HepG2 (cell line): ENCODE measurements around the gene MGST1. TPM values are rescaled to one million over a fixed set of nuclear protein-coding genes. Genes with fewer than 3 reads are reported as not detected.

Experiments used
- ATAC-seq: fragments of 200-7000 bp; cut with Tn5 transposase; 3 replicates; pipeline ENCODE4 v1.9.1; 2020; ENCODE audit warnings: mild to moderate bottlenecking, moderate library complexity
- BruUV-seq: library from RNA; stranded (reverse); fragments of 400-500 nt; replicated peaks from 2 replicates; lab custom pipeline; 2021; lab: Mats Ljungman, UMichigan
- CTCF ChIA-PET: fragments of 300-600 bp; formaldehyde crosslinking; extraction: SDS; loops from one replicate; lab custom pipeline; 2021; ENCODE audit warnings: low total read pairs, inconsistent platforms, low intra/inter-chr PET ratio; lab: Yijun Ruan, JAX
- POLR2A ChIA-PET: fragments of 350-600 bp; sonication (Branson Sonifier 250); formaldehyde crosslinking; loops from one replicate; lab custom pipeline; 2020; ENCODE audit warnings: antibody characterized with exemption, inconsistent platforms; lab: Yijun Ruan, JAX
- DNase-seq: peaks from one replicate; pipeline ENCODE4 v3.0.0-alpha.2; 2015; ENCODE audit warnings: low spot score
- FAIRE-seq: peaks from 3 replicates; lab custom pipeline; 2011; peaks lifted over from hg19 to GRCh38; lab: Jason Lieb, UNC
- H2AFZ ChIP-seq: one replicate; pipeline ENCODE4 v1.6.1; 2011; ENCODE audit warnings: low read length, inconsistent platforms
- H3K27ac ChIP-seq: fragments of 300-600 bp; 3 replicates; pipeline ENCODE4 v1.8.0; 2011; ENCODE audit warnings: mixed run types, mild to moderate bottlenecking, mixed read lengths, low read length, inconsistent platforms; ENCODE audit not compliant: insufficient read depth; ENCODE audit errors: extremely low read length
- H3K27me3 ChIP-seq, 2 experiments: fragments of 200-600 bp in 1 of 2; 2 replicates in 1 of 2; 3 replicates in 1 of 2; pipeline versions ENCODE4 v1.6.0 to v1.8.0; 2011; ENCODE audit warnings: low read length in 2 of 2, mild to moderate bottlenecking in 2 of 2, moderate library complexity in 2 of 2, inconsistent platforms in 1 of 2; ENCODE audit not compliant: insufficient read depth in 2 of 2, control insufficient read depth in 1 of 2
- H3K36me3 ChIP-seq, 2 experiments: fragments of 200-600 bp in 1 of 2; replicated peaks in 1 of 2; 2 replicates in 1 of 2; 3 replicates in 1 of 2; pipeline versions ENCODE4 v1.5.1 to v1.8.0; 2011; ENCODE audit warnings: low read length in 2 of 2, inconsistent platforms in 1 of 2; ENCODE audit not compliant: insufficient read depth in 2 of 2, control insufficient read depth in 1 of 2
- H3K4me1 ChIP-seq: 2 replicates; pipeline ENCODE4 v1.5.1; 2012; ENCODE audit warnings: low read length, inconsistent platforms; ENCODE audit not compliant: insufficient read depth
- H3K4me2 ChIP-seq: 2 replicates; pipeline ENCODE4 v1.6.0; 2011; ENCODE audit warnings: low read depth, low read length, inconsistent platforms
- H3K4me3 ChIP-seq, 3 experiments: fragments of 200-600 bp in 1 of 3; sonication (generic), shearing (Covaris generic) in 1 of 3; replicated peaks in 1 of 3; 2 replicates each; pipeline ENCODE4 v1.5.1; 2011 to 2016; ENCODE audit warnings: low read length in 3 of 3, inconsistent platforms in 2 of 3, low read depth in 2 of 3, mild to moderate bottlenecking in 2 of 3, control low read depth in 1 of 3, mixed read lengths in 1 of 3; ENCODE audit not compliant: insufficient read depth in 1 of 3
- H3K79me2 ChIP-seq: one replicate; pipeline ENCODE4 v1.6.1; 2011; ENCODE audit warnings: low read length, inconsistent platforms; ENCODE audit not compliant: insufficient read depth
- H3K9ac ChIP-seq: 2 replicates; pipeline ENCODE4 v1.6.0; 2011; ENCODE audit warnings: mild to moderate bottlenecking, low read depth, low read length, inconsistent platforms; ENCODE audit not compliant: insufficient read depth
- H3K9me3 ChIP-seq: 2 replicates; pipeline ENCODE4 v1.5.1; 2012; ENCODE audit warnings: mild to moderate bottlenecking, low read length
- H4K20me1 ChIP-seq: 2 replicates; pipeline ENCODE4 v1.6.0; 2011; ENCODE audit warnings: inconsistent platforms, mild to moderate bottlenecking, low read length, moderate library complexity; ENCODE audit not compliant: insufficient read depth
- PRMT3 ChIP-seq: sonication (generic); formaldehyde crosslinking; IDR thresholded peaks from 2 replicates; pipeline ENCODE4 v1.8.1; 2022; ENCODE audit warnings: low read depth, mild to moderate bottlenecking, moderate library complexity, missing genetic modification reagents, borderline replicate concordance
- STAG1 ChIP-seq: sonication (generic); formaldehyde crosslinking; IDR thresholded peaks from 2 replicates; pipeline ENCODE4 v1.4.0; 2020; ENCODE audit warnings: missing genetic modification reagents
- STAT5B ChIP-seq: sonication (generic); formaldehyde crosslinking; IDR thresholded peaks from 2 replicates; pipeline ENCODE4 v1.4.0; 2020; ENCODE audit warnings: missing genetic modification reagents
- ZNF121 ChIP-seq: sonication (generic); formaldehyde crosslinking; IDR thresholded peaks from 2 replicates; pipeline ENCODE4 v1.5.0; 2020; ENCODE audit warnings: mild to moderate bottlenecking, missing genetic modification reagents
- ZNF17 ChIP-seq: sonication (generic); formaldehyde crosslinking; IDR thresholded peaks from 2 replicates; pipeline ENCODE4 v1.5.0; 2020; ENCODE audit warnings: mild to moderate bottlenecking, missing genetic modification reagents
- ZNF180 ChIP-seq: sonication (generic); formaldehyde crosslinking; IDR thresholded peaks from 2 replicates; pipeline ENCODE4 v1.4.0; 2020; ENCODE audit warnings: low read depth, missing genetic modification reagents, borderline replicate concordance
- WGBS: methylation state at CpG from one replicate; pipeline ENCODE4 v1.1.6; 2017; ENCODE audit warnings: low lambda C conversion rate; 5-methylcytosine and 5-hydroxymethylcytosine counted together
- in situ Hi-C: cut with HindIII; loops from 2 replicates; pipeline ENCODE4 v1.10.0; 2017; ENCODE audit warnings: low pct_unique_long_range_greater_than_20kb; ENCODE audit not compliant: extremely low pct_ligation_motif_present
- intact Hi-C: fragments of 100-400 bp; cut with micrococcal nuclease; formaldehyde crosslinking; loops from one replicate; pipeline ENCODE4 v1.10.0; 2022; ENCODE audit not compliant: unreplicated experiment
- polyA plus RNA-seq, 8 experiments: library from polyadenylated mRNA; depleted of rRNA in 3 of 8; stranded (reverse) in 7 of 8; unstranded in 1 of 8; fragments of >200 nt; fragmentation: Illumina TruSeq in 4 of 8; extraction: Trizol in 4 of 8; gene quantifications; 2 replicates each; pipeline versions ENCODE4 v1.2.1 to v1.2.3, GENCODE V29; 2011 to 2016; ENCODE audit warnings: low read depth in 4 of 8, missing spikeins in 1 of 8, mixed read lengths in 1 of 8; ENCODE audit not compliant: insufficient read depth in 1 of 8
- total RNA-seq, 5 experiments: library from RNA; depleted of rRNA; stranded (reverse); fragments of >200 nt; fragmentation: Illumina TruSeq; extraction: Trizol; gene quantifications; 2 replicates each; pipeline ENCODE4 v1.2.3, GENCODE V29; 2016; ENCODE audit warnings: low read depth in 1 of 5
- TF ChIP-seq, protein P1 (sequence below): sonication (generic); formaldehyde crosslinking; IDR thresholded peaks from 2 replicates; pipeline ENCODE4 v1.4.0; 2020; ENCODE audit warnings: missing genetic modification reagents
- TF ChIP-seq, protein P2 (sequence below), 2 experiments: fragments of 450-650 bp in 1 of 2; sonication (generic) in 1 of 2; formaldehyde crosslinking in 1 of 2; IDR thresholded peaks; 2 replicates each; pipeline versions ENCODE4 v1.6.1 to v1.8.0; 2016 to 2022; ENCODE audit warnings: antibody characterized with exemption in 1 of 2, mild to moderate bottlenecking in 1 of 2, missing genetic modification reagents in 1 of 2

MGST1 gene
- total and polyA plus RNA-seq, 2 of the 13 experiments (the other 11 are each of a cell fraction or from before 2014, with no cell fraction given) = 119 to 152 TPM

DNA sequence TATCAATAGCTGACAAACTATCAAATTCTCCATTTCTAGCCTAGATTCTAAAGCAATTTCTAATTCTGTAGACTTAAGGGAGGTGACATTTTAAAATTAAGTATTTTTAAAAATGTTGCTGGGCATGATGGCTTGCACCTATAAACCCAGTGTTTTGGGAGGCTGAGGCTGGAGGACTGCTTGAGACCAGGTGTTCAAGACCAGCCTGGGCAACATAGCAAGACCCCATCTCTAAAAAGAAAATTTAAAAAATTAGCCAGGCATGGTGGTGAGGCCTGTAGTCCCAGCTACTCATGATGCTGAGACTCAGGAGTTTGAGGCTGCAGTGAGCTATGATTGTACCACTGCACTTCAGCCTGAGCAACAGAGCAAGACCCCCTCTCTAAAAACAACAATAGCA is 15.1 kb downstream of the MGST1 start:
- H2AFZ ChIP-seq = no peak overlapping the region
- H3K4me1 ChIP-seq = 0 out of 2 replicates have a peak, but pooled peaks cover 8% of the 10 kb centered on the region
- H3K27me3 ChIP-seq = no peaks in the 10 kb centered on the region
- no peak for DNase-seq
- CTCF ChIA-PET = no interaction called here
- POLR2A ChIA-PET = no interaction called here
- H3K9me3 ChIP-seq = no peaks in the 10 kb centered on the region
- TF ChIP-seq ZNF121 (CRISPR knock-in tag) (peak; percentile 56), ZNF17 (CRISPR knock-in tag) (no peak)
- no peak for ATAC-seq
- no peak for FAIRE-seq
- no peak overlapping the region for H3K4me3 ChIP-seq
- H3K27ac ChIP-seq = no peak overlapping the region
- intact Hi-C loops = no loop called here
- H4K20me1 ChIP-seq = no peaks in the 10 kb centered on the region
- BruUV-seq = no TSS peak
- peaks cover 1 to 34% of the 10 kb centered on the region in 2 experiments; a peak in 3 of 5 replicates for H3K36me3 ChIP-seq
- in situ Hi-C loops = loop anchor here (5.0 kb wide), 1 partner anchor 195 kb away; no protein-coding TSS in a partner anchor
- no peak overlapping the region for H3K9ac ChIP-seq
- no peak overlapping the region for H3K4me2 ChIP-seq
- no peaks in the 10 kb centered on the region for H3K79me2 ChIP-seq

DNA sequence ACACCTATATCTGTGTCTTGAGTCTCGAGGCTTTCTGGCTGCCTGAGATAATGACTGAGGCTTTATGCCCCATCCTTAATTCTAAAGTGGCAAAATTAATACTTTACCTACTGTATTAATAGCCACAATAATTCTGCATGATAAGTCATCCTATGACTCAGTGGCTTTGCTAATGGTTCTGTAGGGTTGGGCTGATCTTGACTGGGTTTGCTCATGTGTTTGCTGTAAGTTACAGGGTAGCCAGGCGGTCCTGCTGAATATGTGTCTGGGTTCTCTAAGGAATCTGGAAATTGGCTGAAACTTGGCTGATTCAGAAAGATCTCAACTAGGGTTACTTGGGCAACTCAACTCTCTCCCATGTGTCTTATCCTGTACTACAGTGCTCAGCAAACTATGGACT is 21.7 kb downstream of the MGST1 start:
- intact Hi-C loops = no loop called here
- no peak for TF ChIP-seq STAT5B (CRISPR knock-in tag)
- TF ChIP-seq, protein P1, sequence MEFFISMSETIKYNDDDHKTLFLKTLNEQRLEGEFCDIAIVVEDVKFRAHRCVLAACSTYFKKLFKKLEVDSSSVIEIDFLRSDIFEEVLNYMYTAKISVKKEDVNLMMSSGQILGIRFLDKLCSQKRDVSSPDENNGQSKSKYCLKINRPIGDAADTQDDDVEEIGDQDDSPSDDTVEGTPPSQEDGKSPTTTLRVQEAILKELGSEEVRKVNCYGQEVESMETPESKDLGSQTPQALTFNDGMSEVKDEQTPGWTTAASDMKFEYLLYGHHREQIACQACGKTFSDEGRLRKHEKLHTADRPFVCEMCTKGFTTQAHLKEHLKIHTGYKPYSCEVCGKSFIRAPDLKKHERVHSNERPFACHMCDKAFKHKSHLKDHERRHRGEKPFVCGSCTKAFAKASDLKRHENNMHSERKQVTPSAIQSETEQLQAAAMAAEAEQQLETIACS (CRISPR knock-in tag) = no peak
- TF ChIP-seq PRMT3 (CRISPR knock-in tag) = no peak
- TF ChIP-seq ZNF180 (CRISPR knock-in tag) = no peak
- TF ChIP-seq, protein P2, sequence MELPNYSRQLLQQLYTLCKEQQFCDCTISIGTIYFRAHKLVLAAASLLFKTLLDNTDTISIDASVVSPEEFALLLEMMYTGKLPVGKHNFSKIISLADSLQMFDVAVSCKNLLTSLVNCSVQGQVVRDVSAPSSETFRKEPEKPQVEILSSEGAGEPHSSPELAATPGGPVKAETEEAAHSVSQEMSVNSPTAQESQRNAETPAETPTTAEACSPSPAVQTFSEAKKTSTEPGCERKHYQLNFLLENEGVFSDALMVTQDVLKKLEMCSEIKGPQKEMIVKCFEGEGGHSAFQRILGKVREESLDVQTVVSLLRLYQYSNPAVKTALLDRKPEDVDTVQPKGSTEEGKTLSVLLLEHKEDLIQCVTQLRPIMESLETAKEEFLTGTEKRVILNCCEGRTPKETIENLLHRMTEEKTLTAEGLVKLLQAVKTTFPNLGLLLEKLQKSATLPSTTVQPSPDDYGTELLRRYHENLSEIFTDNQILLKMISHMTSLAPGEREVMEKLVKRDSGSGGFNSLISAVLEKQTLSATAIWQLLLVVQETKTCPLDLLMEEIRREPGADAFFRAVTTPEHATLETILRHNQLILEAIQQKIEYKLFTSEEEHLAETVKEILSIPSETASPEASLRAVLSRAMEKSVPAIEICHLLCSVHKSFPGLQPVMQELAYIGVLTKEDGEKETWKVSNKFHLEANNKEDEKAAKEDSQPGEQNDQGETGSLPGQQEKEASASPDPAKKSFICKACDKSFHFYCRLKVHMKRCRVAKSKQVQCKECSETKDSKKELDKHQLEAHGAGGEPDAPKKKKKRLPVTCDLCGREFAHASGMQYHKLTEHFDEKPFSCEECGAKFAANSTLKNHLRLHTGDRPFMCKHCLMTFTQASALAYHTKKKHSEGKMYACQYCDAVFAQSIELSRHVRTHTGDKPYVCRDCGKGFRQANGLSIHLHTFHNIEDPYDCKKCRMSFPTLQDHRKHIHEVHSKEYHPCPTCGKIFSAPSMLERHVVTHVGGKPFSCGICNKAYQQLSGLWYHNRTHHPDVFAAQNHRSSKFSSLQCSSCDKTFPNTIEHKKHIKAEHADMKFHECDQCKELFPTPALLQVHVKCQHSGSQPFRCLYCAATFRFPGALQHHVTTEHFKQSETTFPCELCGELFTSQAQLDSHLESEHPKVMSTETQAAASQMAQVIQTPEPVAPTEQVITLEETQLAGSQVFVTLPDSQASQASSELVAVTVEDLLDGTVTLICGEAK (IDR thresholded peaks at IDR 0.05) = no peak
- TF ChIP-seq, protein P2 (CRISPR knock-in tag; IDR thresholded peaks at IDR 0.05) = no peak
- TF ChIP-seq STAG1 (CRISPR knock-in tag) = no peak

More for the DNA sequence above, 21.7 kb downstream of the MGST1 start:
- Histone ChIP-seq H3K27ac (no peak overlapping the region), H3K9ac (no peak overlapping the region), H3K9me3 (no peaks in the 10 kb centered on the region), H2AFZ (no peak overlapping the region), H3K4me3 (no peak overlapping the region), H4K20me1 (no peaks in the 10 kb centered on the region), H3K4me2 (no peak overlapping the region), H3K79me2 (no peaks in the 10 kb centered on the region), H3K4me1 (no peaks in the 10 kb centered on the region), H3K36me3 (peaks cover 0 to 2% of the 10 kb centered on the region in 2 experiments; a peak in 2 of 5 replicates), H3K27me3 (no peaks in the 10 kb centered on the region)
- DNase-seq (no peak), FAIRE-seq (no peak), ATAC-seq (no peak)
- CTCF ChIA-PET = no interaction called here
- 97% methylated on average over 2 of the region's 2 CpGs for WGBS
- POLR2A ChIA-PET = no interaction called here
- in situ Hi-C loops = no loop called here
- BruUV-seq = no TSS peak
